Vagina (tissue), 2 donors: ENCODE results near the gene EMILIN3. TPM values are rescaled to one million over a fixed set of nuclear protein-coding genes. Genes with fewer than 3 reads are reported as not detected.

Source experiments
- DNase-seq, 2 donors: peaks; one replicate each; pipeline ENCODE4 v3.0.0-alpha.2; 2017; ENCODE audit errors: extremely low spot score in 2 of 2
- H3K27ac ChIP-seq: fragments of 200-600 bp; sonication (generic); one replicate; pipeline ENCODE4 v1.5.1; 2019
- H3K27me3 ChIP-seq: fragments of 200-600 bp; sonication (generic); one replicate; pipeline ENCODE4 v1.5.1; 2019
- H3K36me3 ChIP-seq, 2 donors: fragments of 200-600 bp; sonication (generic); one replicate each; pipeline ENCODE4 v1.5.1; 2017 to 2019
- H3K4me1 ChIP-seq: fragments of 200-600 bp; sonication (generic); one replicate; pipeline ENCODE4 v1.5.1; 2019
- H3K4me3 ChIP-seq, 2 donors: fragments of 200-600 bp; sonication (generic); 1 replicate in 1 of 2; 2 replicates in 1 of 2; pipeline ENCODE4 v1.5.1; 2016 to 2019
- H3K9me3 ChIP-seq: fragments of 200-600 bp; sonication (generic); one replicate; pipeline ENCODE4 v1.5.1; 2019
- POLR2A ChIP-seq, 2 donors: fragments of 450-650 bp; IDR thresholded peaks; one replicate each; pipeline ENCODE4 v1.6.1; 2017; ENCODE audit warnings: antibody characterized with exemption in 2 of 2, mild to moderate bottlenecking in 2 of 2, moderate library complexity in 2 of 2
- POLR2AphosphoS5 ChIP-seq, 2 donors: sonication (generic); formaldehyde crosslinking; IDR thresholded peaks; one replicate each; pipeline ENCODE4 v1.9.0; 2017; ENCODE audit warnings: antibody characterized with exemption in 2 of 2, mild to moderate bottlenecking in 2 of 2, low read depth in 1 of 2; ENCODE audit not compliant: insufficient read depth in 1 of 2
- intact Hi-C: fragments of 100-400 bp; cut with DNase I; formaldehyde crosslinking; loops from one replicate; pipeline ENCODE4 v1.15.1; 2023
- total RNA-seq: library from RNA; depleted of rRNA; stranded (reverse); fragments of >200 nt; gene quantifications from one replicate; pipeline ENCODE4 v1.2.3, GENCODE V29; 2016
- TF ChIP-seq, protein P1 (sequence below), 3 experiments: fragments of 450-650 bp in 2 of 3; fragments of 200-600 bp in 1 of 3; sonication (generic) in 1 of 3; IDR thresholded peaks; one replicate each; pipeline ENCODE4 v1.5.1; 2017 to 2019; ENCODE audit warnings: antibody characterized with exemption in 3 of 3, mild to moderate bottlenecking in 2 of 3, moderate library complexity in 2 of 3

Gene EMILIN3
- total RNA-seq, 1 donor from 2014 or later: 5.6 TPM

DNA sequence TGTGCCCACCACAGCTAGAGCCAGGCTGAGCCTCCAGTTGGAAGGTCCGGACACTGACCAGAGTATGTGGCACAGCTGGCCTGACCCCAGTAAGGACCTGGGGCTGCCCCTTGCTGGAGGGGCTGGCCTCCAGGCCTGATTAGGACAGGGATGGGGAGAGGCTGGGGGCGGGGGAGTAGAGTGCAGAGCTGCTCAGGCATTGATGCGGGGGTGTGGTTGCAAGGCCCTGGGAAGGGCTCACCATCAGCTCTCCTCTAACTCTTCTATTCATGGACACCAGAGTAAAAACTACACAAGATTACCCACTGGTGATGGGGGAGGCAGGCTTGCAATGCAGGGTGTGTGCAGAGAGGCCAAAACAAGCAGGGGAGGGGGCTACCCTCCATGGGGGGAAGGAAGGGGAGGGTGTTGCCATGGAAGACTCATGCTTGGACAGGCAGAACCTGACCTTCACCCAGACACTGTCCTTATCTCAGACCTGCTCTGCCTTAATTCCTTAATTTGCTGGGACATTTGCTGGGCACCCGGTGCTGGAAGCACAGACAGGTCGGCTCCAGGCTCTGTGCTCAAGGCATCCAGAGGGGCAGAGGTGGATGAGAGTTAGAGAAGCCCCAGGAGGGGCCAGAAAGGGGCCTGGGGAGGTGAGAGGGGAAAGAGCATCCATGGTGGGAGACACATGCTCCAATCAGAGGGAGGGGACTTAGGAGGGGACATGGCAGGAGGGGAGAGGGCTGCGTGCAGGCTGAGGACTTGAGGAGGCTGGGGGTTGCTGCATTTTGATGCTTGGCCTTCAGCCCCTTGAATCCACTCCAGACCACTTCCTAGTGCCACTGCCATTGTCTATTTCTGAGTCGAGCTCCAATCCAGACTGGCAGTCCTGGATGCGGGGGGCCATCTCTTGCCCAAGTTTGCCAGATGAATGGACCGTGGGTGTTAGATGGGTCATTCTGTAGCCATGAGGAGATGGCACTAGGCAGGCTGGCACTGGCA is 7.6 kb upstream of the EMILIN3 start:
- no peaks in the 10 kb centered on the region for H3K27me3 ChIP-seq
- H3K9me3 ChIP-seq: no peaks in the 10 kb centered on the region
- TF ChIP-seq POLR2A (IDR thresholded peaks at IDR 0.05): no peak
- TF ChIP-seq, protein P1, sequence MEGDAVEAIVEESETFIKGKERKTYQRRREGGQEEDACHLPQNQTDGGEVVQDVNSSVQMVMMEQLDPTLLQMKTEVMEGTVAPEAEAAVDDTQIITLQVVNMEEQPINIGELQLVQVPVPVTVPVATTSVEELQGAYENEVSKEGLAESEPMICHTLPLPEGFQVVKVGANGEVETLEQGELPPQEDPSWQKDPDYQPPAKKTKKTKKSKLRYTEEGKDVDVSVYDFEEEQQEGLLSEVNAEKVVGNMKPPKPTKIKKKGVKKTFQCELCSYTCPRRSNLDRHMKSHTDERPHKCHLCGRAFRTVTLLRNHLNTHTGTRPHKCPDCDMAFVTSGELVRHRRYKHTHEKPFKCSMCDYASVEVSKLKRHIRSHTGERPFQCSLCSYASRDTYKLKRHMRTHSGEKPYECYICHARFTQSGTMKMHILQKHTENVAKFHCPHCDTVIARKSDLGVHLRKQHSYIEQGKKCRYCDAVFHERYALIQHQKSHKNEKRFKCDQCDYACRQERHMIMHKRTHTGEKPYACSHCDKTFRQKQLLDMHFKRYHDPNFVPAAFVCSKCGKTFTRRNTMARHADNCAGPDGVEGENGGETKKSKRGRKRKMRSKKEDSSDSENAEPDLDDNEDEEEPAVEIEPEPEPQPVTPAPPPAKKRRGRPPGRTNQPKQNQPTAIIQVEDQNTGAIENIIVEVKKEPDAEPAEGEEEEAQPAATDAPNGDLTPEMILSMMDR (IDR thresholded peaks at IDR 0.05): no peak
- no peak for TF ChIP-seq POLR2AphosphoS5 (IDR thresholded peaks at IDR 0.05; ENCODE audit: insufficient read depth in 1 of 2, low read depth in 1 of 2)
- H3K27ac ChIP-seq: no peak overlapping the region
- no peak overlapping the region for H3K4me3 ChIP-seq
- intact Hi-C loops: no loop called here
- H3K4me1 ChIP-seq: no peaks in the 10 kb centered on the region
- no peak for DNase-seq
- no peaks in the 10 kb centered on the region for H3K36me3 ChIP-seq

DNA sequence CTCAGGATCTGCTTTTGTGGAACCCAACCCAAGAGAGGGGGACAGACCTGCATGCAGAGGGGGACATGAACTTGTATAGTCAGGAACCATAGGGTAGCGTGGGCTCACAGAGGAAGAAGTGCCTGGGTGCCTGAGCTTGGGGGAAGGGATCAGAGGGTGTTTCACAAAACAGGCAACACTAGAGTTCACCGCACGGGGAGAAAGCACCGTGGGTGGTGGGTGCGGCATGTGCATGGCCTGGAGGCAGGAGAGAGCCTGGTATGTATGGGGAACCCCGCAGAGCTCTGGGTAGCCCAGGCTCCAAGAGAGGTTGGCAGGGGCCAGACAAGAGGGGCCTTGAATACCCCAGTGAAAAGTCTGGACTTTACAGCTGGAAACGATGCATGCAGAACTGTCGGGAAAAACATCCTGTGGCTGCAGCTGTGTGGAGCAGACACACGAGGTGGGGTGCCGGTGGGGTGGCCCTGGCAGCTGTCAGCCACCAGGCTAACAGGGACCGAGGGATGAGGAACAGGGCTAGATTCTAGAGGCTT is 6.7 kb upstream of the EMILIN3 start:
- intact Hi-C loops: no loop called here

DNA sequence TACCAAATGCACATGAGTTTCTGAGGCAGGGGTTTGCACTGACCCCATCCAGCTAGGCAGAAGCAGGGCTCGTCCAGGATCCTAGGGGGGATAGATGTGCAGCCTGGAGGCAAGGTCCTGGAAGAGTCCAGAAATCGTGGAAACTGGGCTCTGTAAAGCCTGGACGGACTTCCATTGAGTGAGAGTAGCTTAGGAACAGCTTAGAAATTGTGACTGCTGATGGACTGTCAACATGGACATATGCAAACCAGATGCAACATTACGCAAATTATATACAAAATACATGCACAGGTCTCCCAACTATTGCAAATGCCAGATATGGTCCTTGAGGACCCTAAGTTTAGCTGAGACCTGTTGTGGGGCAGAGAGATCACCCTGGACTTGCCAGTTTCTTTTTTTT is 4.8 kb upstream of the EMILIN3 start:
- intact Hi-C loops: no loop called here
- H3K27me3 ChIP-seq: no peaks in the 10 kb centered on the region
- H3K36me3 ChIP-seq: no peaks in the 10 kb centered on the region
- H3K9me3 ChIP-seq: no peaks in the 10 kb centered on the region
- no peak overlapping the region for H3K27ac ChIP-seq
- DNase-seq: no peak
- no peak overlapping the region for H3K4me3 ChIP-seq
- no peak for TF ChIP-seq POLR2A (IDR thresholded peaks at IDR 0.05)
- TF ChIP-seq POLR2AphosphoS5 (IDR thresholded peaks at IDR 0.05; ENCODE audit: insufficient read depth in 1 of 2, low read depth in 1 of 2): no peak
- TF ChIP-seq, protein P1 (IDR thresholded peaks at IDR 0.05): no peak
- H3K4me1 ChIP-seq: no peaks in the 10 kb centered on the region

More for the DNA sequence above, 6.7 kb upstream of the EMILIN3 start:
- Histone ChIP-seq H3K36me3 (no peaks in the 10 kb centered on the region), H3K27ac (no peak overlapping the region), H3K27me3 (no peaks in the 10 kb centered on the region), H3K4me1 (no peaks in the 10 kb centered on the region), H3K4me3 (no peak overlapping the region), H3K9me3 (no peaks in the 10 kb centered on the region)
- DNase-seq: no peak
- TF ChIP-seq, protein P1 (IDR thresholded peaks at IDR 0.05): no peak
- TF ChIP-seq POLR2AphosphoS5 (IDR thresholded peaks at IDR 0.05; ENCODE audit: insufficient read depth in 1 of 2, low read depth in 1 of 2) (no peak), POLR2A (IDR thresholded peaks at IDR 0.05) (no peak)

DNA sequence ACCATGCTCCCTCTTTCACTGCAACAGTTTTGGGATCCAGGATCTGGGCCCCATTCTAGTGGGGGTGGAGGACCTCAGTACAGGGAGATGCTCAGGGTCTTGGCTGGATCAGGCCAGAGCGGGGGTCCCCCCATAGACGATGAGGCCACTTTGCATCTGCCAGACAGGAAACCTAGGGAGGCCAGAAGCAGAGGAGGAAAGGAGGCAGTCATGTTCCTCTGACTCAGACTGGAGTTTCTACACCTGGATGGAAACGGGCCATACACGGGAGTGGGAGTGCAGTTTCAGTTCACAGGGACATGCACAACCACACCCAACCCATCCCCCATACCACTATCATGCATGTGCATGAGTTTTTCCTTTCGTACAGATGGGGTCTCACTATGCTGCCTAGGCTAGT is 3.6 kb upstream of the EMILIN3 start:
- Histone ChIP-seq H3K9me3 (no peaks in the 10 kb centered on the region), H3K36me3 (no peaks in the 10 kb centered on the region), H3K27me3 (no peaks in the 10 kb centered on the region), H3K4me3 (no peak overlapping the region), H3K4me1 (peaks cover 6% of the 10 kb centered on the region), H3K27ac (no peak overlapping the region)
- intact Hi-C loops: no loop called here
- no peak for DNase-seq
- no peak for TF ChIP-seq POLR2AphosphoS5 (IDR thresholded peaks at IDR 0.05; ENCODE audit: insufficient read depth in 1 of 2, low read depth in 1 of 2)
- TF ChIP-seq POLR2A (IDR thresholded peaks at IDR 0.05): no peak
- TF ChIP-seq, protein P1 (IDR thresholded peaks at IDR 0.05): no peak

DNA sequence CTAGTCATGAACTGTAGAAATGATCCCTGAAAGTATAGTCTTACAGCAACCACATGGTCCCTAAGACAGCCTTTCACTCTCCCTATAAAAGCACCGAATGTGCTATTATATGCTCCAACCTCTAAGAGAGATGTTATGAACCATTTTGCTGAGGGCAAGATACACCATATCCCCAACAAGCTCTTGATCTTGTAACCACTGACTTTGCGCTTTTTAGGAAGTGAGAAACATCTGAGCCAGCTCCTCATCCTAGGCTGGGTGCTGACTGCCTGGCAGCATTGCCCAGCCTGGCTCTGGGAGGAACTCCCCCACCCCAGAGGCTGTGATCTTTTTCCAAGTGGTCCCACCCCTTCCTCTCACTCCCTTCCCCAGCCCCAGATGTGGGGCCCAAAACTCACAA is 3.1 kb upstream of the EMILIN3 start:
- intact Hi-C loops: no loop called here
- H3K4me3 ChIP-seq: no peak overlapping the region
- H3K4me1 ChIP-seq: peaks cover 6% of the 10 kb centered on the region
- TF ChIP-seq POLR2A (IDR thresholded peaks at IDR 0.05) (no peak), POLR2AphosphoS5 (IDR thresholded peaks at IDR 0.05; ENCODE audit: insufficient read depth in 1 of 2, low read depth in 1 of 2) (no peak)
- TF ChIP-seq, protein P1 (IDR thresholded peaks at IDR 0.05): no peak
- H3K36me3 ChIP-seq: no peaks in the 10 kb centered on the region
- no peak overlapping the region for H3K27ac ChIP-seq
- no peak for DNase-seq
- H3K9me3 ChIP-seq: no peaks in the 10 kb centered on the region
- no peaks in the 10 kb centered on the region for H3K27me3 ChIP-seq
